Raji (cell line): ENCODE data around the gene PARVA.

ENCODE experiments used
- POLR2A ChIP-seq: IDR thresholded peaks from 2 replicates; pipeline ENCODE4 v1.6.1; 2011; ENCODE audit warnings: low read depth, low read length, control low read depth; ENCODE audit not compliant: insufficient read depth

Gene PARVA

DNA sequence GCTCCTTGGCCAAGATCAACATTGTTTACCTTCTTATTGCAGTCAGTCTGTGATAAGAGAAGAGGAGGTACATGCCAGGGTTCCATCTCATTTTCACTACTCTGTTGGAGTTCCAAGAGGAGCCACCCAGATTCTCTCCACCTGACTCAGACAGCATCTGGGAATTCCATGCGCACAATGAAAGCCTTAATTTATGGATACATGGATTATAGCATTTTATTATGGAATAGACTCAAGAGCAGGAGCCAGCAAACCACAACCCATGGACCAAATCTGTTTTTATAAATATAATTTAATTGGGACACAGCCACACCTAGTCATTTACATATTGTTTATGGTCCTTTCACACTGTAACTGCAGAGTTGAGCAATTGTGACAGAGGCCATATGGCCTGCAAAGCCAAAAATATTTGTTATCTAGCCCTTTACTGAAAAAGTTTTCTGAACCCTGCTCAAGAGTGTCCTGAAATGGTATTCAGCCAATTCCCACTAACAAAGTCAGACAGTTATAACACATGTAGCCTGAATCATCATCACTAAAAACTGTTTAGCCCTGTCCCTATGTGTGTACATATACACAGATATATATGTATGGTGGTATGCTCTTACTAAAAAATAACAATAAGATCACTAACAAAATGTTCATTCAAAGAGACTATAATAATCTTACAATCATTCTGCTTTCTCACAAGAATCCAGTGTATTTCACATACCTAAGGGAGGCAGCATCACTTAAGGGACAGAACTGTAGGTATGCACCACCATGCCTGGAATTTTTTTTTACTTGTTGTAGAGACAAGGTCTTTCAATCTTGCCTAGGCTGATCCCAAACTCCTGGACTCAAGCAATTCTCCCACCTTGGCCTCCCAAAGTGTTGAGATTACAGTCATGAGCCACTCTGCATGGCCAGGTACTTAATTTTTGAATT, 192.4 kb downstream of the PARVA start:
- no peak for TF ChIP-seq POLR2A

DNA sequence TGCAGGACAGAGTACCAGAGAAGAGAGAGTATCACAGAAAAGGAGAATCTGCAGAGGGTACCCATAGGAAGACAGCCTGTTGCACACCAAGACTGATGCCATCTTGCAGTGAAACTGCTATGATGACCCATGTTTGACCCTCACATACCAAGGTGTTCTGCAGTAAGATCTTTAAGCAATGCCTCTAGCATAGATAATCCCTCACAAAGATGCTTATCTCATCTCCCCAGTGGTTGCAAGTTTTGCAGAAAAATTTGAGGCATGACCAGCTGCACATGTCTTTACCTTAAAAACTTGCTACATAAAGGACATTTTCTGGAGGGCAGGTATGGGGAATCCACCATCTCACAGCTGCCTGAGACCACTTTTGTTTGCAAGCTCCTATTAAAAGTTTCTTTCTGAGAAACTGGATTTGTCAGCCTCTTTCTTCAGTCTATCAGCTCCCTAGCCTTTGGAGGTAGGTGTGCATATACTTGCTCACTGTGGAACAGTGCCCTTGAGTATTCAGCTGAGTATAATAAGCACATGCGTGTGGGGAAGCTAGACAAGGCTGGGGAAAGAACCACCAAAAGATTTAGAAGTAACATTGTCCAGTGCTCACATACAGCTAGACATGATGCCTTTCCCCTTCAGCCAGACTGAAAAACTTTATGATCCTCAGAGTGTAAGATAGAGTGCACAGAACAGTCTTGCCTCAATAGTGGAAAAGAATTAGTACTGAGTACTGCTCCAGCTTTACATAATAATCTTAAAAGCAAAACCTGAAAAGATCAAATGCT, 196.5 kb downstream of the PARVA start:
- TF ChIP-seq POLR2A = no peak

DNA sequence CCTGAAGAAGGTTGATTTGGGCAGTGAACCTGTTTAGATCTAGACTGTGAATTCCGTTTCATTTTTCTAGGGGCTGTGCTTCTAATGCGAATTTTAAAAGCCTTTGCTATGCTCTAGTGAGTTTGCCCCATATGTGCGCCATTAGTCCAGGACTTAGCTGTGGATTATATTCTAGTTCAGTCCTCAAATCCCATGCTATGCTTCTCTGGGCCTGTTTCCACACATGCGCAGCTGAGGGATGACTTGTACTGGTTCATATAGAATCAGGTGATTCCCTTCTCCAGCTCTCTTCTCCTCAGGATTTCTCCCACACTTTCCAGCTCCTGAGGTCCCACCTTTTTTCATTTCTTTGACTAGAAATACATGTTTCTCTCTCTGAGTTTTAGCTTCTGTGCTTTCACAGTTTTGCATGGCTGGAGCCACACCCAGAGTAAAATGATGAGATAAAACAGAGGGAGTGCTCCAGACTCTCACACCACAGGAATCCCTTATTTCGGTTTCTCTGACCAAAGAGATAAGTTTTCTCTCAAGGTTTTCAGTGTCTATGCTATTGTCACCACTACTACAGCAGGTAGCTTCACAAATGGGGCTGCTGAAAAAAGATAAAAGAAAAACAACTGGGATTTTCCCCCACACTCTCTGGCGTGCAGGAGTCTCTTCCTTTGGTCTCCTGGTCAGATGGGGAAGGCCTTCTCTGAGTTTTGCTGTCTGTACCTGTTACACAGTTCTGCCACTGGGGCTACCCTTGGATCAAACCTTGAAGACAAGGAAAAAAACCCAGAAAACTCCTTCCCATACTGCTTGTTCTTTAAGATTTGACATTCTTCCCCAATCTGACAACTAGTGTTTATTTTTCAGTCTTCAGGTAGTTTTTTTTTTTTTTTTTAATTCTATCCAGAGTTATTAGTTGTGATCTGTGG, 200.6 kb downstream of the PARVA start:
- TF ChIP-seq POLR2A = no peak

DNA sequence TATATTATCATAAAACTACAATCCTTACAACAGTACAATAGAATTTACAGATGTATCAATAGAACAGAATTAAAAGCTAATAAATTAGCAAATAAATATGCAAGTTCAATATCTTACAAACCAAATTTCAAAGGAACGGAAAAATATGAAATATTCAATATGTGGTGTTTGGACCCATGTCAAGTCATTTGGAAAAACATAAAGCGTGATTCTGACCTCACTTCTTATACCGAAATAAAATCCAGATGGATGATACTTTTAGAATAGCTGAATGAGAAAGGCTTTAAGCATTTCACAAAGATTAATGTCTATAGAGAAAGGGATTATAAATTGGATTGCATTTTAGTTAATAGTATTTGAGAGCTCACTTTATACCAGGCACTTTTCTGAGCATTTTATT, 204.0 kb downstream of the PARVA start:
- no peak for TF ChIP-seq POLR2A

GRCh38 chr11:12581923-12582322, 204.6 kb downstream of the PARVA start:
- TF ChIP-seq POLR2A = no peak
